ENCODE results near the gene CCM2L.

CCM2L gene

GRCh38 chr20:32021091-32021490, 10.9 kb downstream of the CCM2L start:
- H3K4me2 ChIP-seq (ENCODE audit: low read length) = no peak overlapping the region
- H2AFZ ChIP-seq = no peak overlapping the region
- no peak overlapping the region for H3K9ac ChIP-seq
- H3K27me3 ChIP-seq (ENCODE audit: control insufficient read depth, insufficient read depth, low read length) = no peaks in the 10 kb centered on the region
- H3K36me3 ChIP-seq (ENCODE audit: control insufficient read depth, insufficient read depth, low read length) = no peaks in the 10 kb centered on the region
- H3K27ac ChIP-seq = no peak overlapping the region
- H3K79me2 ChIP-seq = no peaks in the 10 kb centered on the region
- no peak for TF ChIP-seq CTCF (IDR thresholded peaks at IDR 0.05)
- H3K4me1 ChIP-seq = peaks cover 7% of the 10 kb centered on the region
- no peak overlapping the region for H3K4me3 ChIP-seq (ENCODE audit: low read depth, low read length)
- no peaks in the 10 kb centered on the region for H3K9me3 ChIP-seq (ENCODE audit: control insufficient read depth, low read length)

GRCh38 chr20:32024683-32025295, 14.6 kb downstream of the CCM2L start:
- Histone ChIP-seq H3K27ac (no peak overlapping the region), H3K27me3 (ENCODE audit: control insufficient read depth, insufficient read depth, low read length) (no peaks in the 10 kb centered on the region), H3K79me2 (no peaks in the 10 kb centered on the region), H3K9ac (no peak overlapping the region), H3K9me3 (ENCODE audit: control insufficient read depth, low read length) (no peaks in the 10 kb centered on the region), H3K4me3 (ENCODE audit: low read depth, low read length) (no peak overlapping the region), H3K4me2 (ENCODE audit: low read length) (no peak overlapping the region), H3K4me1 (peaks cover 3% of the 10 kb centered on the region), H2AFZ (no peak overlapping the region), H3K36me3 (ENCODE audit: control insufficient read depth, insufficient read depth, low read length) (no peaks in the 10 kb centered on the region)
- no peak for TF ChIP-seq CTCF (IDR thresholded peaks at IDR 0.05)

- no peaks in the 10 kb centered on the region for H3K27me3 ChIP-seq (ENCODE audit: control insufficient read depth, insufficient read depth, low read length)
Observed at GRCh38 chr20:32027643-32028042, 17.4 kb downstream of the CCM2L start.

GRCh38 chr20:32028647-32029372, 18.6 kb downstream of the CCM2L start:
- peak overlapping the region; percentile 27 for H2AFZ ChIP-seq
- no peaks in the 10 kb centered on the region for H3K79me2 ChIP-seq
- no peak overlapping the region for H3K27ac ChIP-seq
- no peaks in the 10 kb centered on the region for H3K27me3 ChIP-seq (ENCODE audit: control insufficient read depth, insufficient read depth, low read length)
- no peaks in the 10 kb centered on the region for H3K36me3 ChIP-seq (ENCODE audit: control insufficient read depth, insufficient read depth, low read length)
- H3K9me3 ChIP-seq (ENCODE audit: control insufficient read depth, low read length) = no peaks in the 10 kb centered on the region
- TF ChIP-seq CTCF (IDR thresholded peaks at IDR 0.05) = no peak
- H3K4me2 ChIP-seq (ENCODE audit: low read length) = no peak overlapping the region
- H3K4me3 ChIP-seq (ENCODE audit: low read depth, low read length) = no peak overlapping the region
- no peaks in the 10 kb centered on the region for H3K4me1 ChIP-seq
- H3K9ac ChIP-seq = no peak overlapping the region

More at GRCh38 chr20:32027643-32028042, 17.4 kb downstream of the CCM2L start:
- no peak overlapping the region for H3K4me2 ChIP-seq (ENCODE audit: low read length)
- H3K79me2 ChIP-seq = no peaks in the 10 kb centered on the region
- H3K9ac ChIP-seq = no peak overlapping the region
- H3K4me1 ChIP-seq = no peaks in the 10 kb centered on the region
- H3K27ac ChIP-seq = no peak overlapping the region
- H3K4me3 ChIP-seq (ENCODE audit: low read depth, low read length) = no peak overlapping the region
- H3K36me3 ChIP-seq (ENCODE audit: control insufficient read depth, insufficient read depth, low read length) = no peaks in the 10 kb centered on the region
- H2AFZ ChIP-seq = no peak overlapping the region
- no peak for TF ChIP-seq CTCF (IDR thresholded peaks at IDR 0.05)
- no peaks in the 10 kb centered on the region for H3K9me3 ChIP-seq (ENCODE audit: control insufficient read depth, low read length)

Data from parathyroid adenoma (tissue), 2 donors.